ENCODE results near the gene FMO2.

The FMO2 gene

DNA sequence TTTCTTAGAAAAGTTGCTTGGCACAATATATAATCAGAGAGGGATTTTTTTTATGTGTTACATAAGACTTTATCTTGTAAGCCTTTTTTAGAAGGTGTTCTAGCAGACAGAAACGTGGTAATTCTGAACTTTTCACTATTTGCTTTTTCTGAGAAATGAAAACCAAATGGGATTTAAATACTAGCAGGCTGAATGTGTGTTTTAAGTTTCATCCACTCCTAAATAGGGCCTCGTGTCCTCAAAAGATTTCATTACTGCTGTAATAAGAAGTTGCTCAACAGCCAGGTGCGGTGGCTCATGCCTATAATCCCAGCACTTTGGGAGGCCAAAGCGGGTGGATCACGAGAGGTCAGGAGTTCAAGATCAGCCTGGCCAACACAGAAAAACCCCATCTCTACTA is 44.7 kb upstream of the FMO2 start:
- no peaks in the 10 kb centered on the region for H3K9me3 ChIP-seq (ENCODE audit: control insufficient read depth, low read length)
- H3K27me3 ChIP-seq (ENCODE audit: control insufficient read depth, insufficient read depth, low read length): no peaks in the 10 kb centered on the region
- H2AFZ ChIP-seq: no peak overlapping the region
- H3K4me2 ChIP-seq (ENCODE audit: low read length): no peak overlapping the region
- H3K79me2 ChIP-seq: no peaks in the 10 kb centered on the region
- H3K27ac ChIP-seq: peak overlapping the region; percentile 57
- TF ChIP-seq, protein P1, sequence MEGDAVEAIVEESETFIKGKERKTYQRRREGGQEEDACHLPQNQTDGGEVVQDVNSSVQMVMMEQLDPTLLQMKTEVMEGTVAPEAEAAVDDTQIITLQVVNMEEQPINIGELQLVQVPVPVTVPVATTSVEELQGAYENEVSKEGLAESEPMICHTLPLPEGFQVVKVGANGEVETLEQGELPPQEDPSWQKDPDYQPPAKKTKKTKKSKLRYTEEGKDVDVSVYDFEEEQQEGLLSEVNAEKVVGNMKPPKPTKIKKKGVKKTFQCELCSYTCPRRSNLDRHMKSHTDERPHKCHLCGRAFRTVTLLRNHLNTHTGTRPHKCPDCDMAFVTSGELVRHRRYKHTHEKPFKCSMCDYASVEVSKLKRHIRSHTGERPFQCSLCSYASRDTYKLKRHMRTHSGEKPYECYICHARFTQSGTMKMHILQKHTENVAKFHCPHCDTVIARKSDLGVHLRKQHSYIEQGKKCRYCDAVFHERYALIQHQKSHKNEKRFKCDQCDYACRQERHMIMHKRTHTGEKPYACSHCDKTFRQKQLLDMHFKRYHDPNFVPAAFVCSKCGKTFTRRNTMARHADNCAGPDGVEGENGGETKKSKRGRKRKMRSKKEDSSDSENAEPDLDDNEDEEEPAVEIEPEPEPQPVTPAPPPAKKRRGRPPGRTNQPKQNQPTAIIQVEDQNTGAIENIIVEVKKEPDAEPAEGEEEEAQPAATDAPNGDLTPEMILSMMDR (IDR thresholded peaks at IDR 0.05): no peak
- no peak overlapping the region for H3K9ac ChIP-seq
- H3K36me3 ChIP-seq (ENCODE audit: control insufficient read depth, insufficient read depth, low read length): no peaks in the 10 kb centered on the region
- no peaks in the 10 kb centered on the region for H3K4me1 ChIP-seq
- no peak overlapping the region for H3K4me3 ChIP-seq (ENCODE audit: low read depth, low read length)

DNA sequence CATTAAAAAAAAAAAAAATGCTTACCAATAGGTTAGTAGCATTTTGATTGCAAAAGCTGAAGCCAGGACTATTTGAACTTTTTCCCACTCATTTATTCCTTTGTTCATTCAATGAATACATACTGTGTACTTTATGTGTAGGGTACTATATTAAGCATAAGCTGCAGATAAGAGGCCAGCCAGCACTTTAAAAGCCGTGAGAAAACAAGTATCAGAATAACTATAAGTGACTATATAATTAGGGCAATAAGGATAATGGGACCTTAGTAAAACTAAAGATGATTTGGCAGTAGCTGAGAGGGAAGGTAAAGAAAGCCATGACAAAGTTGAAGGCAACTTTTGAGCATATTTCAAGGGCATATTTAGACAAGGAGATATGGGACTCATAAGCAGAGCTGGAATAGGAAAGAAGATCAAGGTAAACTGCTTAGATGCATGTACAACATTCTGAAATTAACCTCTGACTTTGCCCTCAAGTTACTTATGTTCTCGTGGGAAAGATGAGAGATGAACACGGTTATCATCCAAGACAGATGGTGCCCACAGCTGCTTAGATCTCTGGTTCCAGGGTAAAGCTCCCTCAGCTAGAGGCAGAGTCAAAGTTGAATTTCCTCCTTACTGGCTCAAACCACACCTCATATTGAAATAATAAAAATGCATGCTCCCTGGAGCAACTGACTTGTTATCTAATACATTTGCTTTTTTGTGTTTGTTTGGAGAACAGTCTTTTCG is 44.0 kb upstream of the FMO2 start:
- H3K79me2 ChIP-seq: no peaks in the 10 kb centered on the region
- H3K4me2 ChIP-seq (ENCODE audit: low read length): no peak overlapping the region
- no peaks in the 10 kb centered on the region for H3K36me3 ChIP-seq (ENCODE audit: control insufficient read depth, insufficient read depth, low read length)
- no peak overlapping the region for H3K9ac ChIP-seq
- TF ChIP-seq, protein P1 (IDR thresholded peaks at IDR 0.05): no peak
- no peaks in the 10 kb centered on the region for H3K27me3 ChIP-seq (ENCODE audit: control insufficient read depth, insufficient read depth, low read length)
- peak overlapping the region; percentile 46 for H3K27ac ChIP-seq
- H3K9me3 ChIP-seq (ENCODE audit: control insufficient read depth, low read length): no peaks in the 10 kb centered on the region
- H2AFZ ChIP-seq: no peak overlapping the region
- no peak overlapping the region for H3K4me3 ChIP-seq (ENCODE audit: low read depth, low read length)
- H3K4me1 ChIP-seq: no peaks in the 10 kb centered on the region

DNA sequence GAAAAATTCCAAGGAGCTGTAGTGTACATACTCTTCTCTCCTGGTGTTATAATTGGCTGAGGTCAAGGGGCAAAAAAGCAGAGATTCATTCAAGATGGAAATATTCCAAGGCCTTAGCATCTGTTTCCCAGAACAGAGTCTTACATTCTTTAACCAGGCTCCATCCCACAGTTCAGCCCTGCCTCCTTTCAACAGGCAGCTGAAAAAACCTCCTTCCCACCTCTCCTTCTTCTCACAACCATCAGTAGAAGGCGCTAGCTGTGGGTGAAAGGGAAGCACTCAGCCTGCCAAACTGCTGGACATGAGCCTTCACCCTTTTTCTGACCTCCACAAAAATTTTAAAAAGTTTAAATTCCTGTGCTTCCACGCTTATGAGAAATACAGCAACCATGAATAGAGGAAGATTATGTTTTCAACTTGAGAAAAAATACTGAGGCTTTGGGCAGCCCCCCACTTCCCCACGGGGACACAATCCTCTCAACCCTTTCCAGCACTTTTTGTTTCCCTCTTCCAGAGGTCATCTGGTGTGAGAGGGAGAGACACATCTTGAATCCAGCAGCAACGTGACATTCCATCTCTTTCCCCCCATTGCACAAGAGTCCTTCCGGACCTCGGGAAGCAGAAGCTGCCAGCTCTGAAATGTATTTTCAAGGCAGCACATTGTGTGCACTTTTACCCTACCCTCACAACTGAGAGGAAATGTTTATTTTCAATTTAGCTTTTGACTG is 43.2 kb upstream of the FMO2 start:
- Histone ChIP-seq H3K4me3 (ENCODE audit: low read depth, low read length) (no peak overlapping the region), H2AFZ (no peak overlapping the region), H3K27ac (peak overlapping the region; percentile 72), H3K4me2 (ENCODE audit: low read length) (no peak overlapping the region), H3K9ac (no peak overlapping the region), H3K4me1 (no peaks in the 10 kb centered on the region), H3K79me2 (no peaks in the 10 kb centered on the region), H3K9me3 (ENCODE audit: control insufficient read depth, low read length) (no peaks in the 10 kb centered on the region), H3K27me3 (ENCODE audit: control insufficient read depth, insufficient read depth, low read length) (no peaks in the 10 kb centered on the region), H3K36me3 (ENCODE audit: control insufficient read depth, insufficient read depth, low read length) (no peaks in the 10 kb centered on the region)
- TF ChIP-seq, protein P1 (IDR thresholded peaks at IDR 0.05): no peak

DNA sequence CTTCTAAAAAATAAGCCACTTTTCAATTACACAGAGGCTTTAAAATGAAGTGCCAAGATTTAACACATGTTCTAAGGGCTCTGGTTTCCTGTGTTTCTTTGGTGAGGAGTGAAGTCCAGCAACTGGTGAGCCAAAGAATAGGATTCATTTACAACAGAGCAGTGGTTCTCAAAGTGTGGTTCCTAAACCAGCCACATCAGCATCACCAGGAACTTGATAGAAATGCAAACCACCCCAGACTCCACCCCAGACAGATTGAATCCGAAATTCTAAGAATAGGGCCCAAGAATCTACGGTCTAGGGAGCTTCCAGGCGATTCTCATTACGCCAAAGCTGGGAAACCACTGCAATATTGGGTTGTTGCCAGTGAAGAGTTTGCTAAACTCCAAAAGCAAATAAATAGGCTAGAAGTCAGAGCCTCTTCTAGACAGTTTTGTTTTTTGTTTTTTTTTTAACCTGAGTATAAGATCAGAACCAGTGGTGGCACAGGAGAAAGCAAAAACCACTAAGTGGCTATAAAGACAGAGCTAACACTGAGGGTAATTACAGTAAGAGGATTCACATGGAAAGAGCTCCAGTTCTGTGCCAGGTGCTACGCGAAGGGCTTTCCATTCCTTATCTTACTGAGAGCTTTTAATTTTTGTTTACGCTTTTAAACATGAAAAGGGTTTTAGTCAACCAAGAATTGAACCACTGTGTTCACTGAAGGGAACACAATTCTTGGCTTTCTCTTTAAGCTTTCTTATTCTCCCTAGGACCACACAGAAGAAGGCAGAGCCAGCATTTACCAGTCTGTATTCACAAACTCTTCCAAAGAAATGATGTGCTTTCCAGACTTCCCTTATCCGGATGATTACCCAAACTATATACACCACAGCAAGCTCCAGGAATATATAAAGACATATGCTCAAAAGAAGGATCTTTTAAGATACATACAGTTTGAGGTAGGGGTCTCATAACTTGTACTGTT is 42.4 kb upstream of the FMO2 start:
- no peak overlapping the region for H3K4me2 ChIP-seq (ENCODE audit: low read length)
- no peaks in the 10 kb centered on the region for H3K4me1 ChIP-seq
- no peaks in the 10 kb centered on the region for H3K79me2 ChIP-seq
- no peaks in the 10 kb centered on the region for H3K27me3 ChIP-seq (ENCODE audit: control insufficient read depth, insufficient read depth, low read length)
- no peak overlapping the region for H3K4me3 ChIP-seq (ENCODE audit: low read depth, low read length)
- TF ChIP-seq, protein P1 (IDR thresholded peaks at IDR 0.05): no peak
- no peak overlapping the region for H3K9ac ChIP-seq
- H3K9me3 ChIP-seq (ENCODE audit: control insufficient read depth, low read length): no peaks in the 10 kb centered on the region
- no peak overlapping the region for H2AFZ ChIP-seq
- H3K27ac ChIP-seq: peak overlapping the region; percentile 72
- H3K36me3 ChIP-seq (ENCODE audit: control insufficient read depth, insufficient read depth, low read length): no peaks in the 10 kb centered on the region
